EL (cell line): ENCODE measurements around the gene MIPOL1.
"Not testable (repeated sequence)": the region's sequence is repeated elsewhere in the genome, so short reads cannot be mapped to it uniquely, and the experiment has no call there.

ENCODE experiments used
- DNase-seq: peaks from one replicate; pipeline ENCODE4 v3.0.0-alpha.2; 2016

The MIPOL1 gene

DNA sequence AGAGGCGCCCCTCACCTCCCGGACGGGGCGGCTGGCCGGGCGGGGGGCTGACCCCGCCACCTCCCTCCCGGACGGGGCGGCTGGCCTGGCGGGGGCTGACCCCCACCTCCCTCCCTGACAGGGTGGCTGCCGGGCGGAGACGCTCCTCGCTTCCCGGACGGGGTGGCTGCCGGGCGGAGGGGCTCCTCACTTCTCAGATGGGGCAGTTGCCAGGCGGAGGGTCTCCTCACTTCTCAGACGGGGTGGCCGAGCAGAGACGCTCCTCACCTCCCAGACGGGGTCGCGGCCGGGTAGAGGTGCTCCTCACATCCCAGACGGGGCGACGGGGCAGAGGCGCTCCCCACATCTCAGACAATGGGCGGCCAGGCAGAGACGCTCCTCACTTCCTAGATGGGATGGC is 357.9 kb downstream of the MIPOL1 start:
- not testable (repeated sequence) for DNase-seq

DNA sequence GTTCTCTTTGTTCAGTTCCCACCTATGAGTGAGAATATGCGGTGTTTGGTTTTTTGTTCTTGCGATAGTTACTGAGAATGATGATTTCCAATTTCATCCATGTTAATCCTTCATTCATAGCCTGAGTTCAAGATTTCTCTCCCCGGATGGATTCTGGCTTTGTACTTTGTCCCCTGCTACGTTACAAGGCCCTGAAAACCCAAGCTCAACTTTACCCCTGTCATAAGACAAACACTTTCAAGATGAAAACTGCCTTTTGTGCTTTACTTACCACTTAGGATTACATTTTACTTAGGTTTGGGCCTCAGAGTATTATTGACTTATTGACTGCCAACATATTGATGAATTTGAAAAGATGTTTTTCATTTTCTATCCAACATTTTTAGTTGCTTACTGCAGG is 361.0 kb downstream of the MIPOL1 start:
- DNase-seq = no peak

DNA sequence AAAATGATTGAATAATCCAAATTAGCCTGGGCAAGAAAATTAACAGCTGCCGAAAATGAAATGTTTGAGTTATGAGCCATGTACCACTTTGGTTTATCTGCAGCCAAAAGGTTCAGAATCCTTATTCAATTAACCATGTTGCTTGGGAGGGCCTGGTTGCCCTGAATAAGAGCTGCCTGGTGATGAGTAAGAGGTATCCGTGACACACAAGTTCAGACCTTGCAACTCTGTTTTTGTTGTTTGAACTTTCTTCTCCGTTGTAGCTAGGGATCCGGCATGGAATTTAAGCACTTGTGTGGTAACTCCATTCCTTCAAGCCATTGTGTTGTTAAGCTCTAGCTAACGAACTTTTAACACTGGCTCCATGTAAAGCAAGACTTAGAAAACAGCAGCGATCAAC is 361.6 kb downstream of the MIPOL1 start:
- no peak for DNase-seq

- DNase-seq = no peak
These were observed 365.5 kb downstream of the MIPOL1 start for GRCh38 chr14:37563189-37563588.

DNA sequence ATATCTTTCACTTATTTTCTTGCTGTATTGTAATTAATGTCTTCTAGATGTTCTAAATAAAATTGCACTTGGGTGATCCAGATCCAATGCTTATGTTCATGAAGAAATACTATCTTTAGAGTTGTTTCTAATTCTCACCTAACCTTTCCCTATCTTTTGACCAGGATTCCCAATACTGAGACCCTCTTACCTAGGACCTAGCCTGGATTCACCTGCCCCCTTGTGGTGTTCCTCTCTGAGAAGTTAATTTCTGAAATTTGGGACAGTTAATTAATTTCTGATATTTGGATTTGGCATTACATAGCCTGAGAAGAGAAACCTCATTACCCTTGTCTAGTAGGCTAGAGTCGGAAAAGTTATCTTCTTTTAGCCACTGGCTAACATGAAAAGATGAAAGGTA is 367.8 kb downstream of the MIPOL1 start:
- no peak for DNase-seq

DNA sequence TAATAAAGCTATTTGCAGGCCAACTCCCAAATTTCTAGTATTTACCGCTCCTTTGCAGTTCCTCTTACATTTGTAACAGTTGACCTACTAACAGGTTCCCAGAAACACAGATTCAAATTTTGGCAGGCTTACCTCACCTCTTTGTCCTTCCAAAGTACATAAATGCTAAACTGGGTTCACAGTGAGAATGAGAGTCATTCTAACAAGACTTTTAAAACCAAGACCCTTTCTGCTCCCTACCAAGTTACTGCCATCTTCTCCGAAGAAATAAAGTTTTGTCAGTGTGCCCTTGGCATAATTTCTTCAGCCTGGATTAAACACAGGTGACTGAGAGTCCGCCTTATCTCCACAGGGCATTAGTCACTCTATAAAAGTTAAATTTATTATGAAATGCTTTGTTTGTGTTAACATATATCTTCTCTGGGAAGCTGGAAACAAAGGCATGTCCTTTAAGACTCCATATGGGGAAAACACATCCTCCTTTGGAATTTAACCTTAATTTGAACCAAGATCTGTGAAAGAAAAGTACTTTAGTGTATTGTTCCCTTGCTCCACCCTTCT is 369.2 kb downstream of the MIPOL1 start:
- no peak for DNase-seq

DNA sequence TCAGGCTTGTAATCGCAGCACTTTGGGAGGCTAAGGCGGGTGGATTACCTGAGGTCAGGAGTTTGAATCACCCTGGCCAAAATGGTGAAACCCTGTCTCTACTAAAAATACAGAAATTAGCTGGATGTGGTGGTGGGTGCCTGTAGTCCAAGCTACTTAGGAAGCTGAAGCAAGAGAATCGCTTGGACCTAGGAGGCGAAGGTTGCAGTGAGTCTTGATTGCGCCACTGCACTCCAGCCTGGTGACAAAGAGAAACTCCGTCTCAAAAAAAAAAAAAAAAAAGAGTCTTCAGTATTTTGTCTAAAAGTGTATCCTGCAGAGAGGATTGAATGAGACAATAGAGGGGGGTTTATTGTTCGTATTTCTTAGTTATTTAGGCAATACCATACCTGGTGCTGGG is 372.0 kb downstream of the MIPOL1 start:
- no peak for DNase-seq

- DNase-seq = no peak
These were observed 373.7 kb downstream of the MIPOL1 start for GRCh38 chr14:37571391-37571790.

DNA sequence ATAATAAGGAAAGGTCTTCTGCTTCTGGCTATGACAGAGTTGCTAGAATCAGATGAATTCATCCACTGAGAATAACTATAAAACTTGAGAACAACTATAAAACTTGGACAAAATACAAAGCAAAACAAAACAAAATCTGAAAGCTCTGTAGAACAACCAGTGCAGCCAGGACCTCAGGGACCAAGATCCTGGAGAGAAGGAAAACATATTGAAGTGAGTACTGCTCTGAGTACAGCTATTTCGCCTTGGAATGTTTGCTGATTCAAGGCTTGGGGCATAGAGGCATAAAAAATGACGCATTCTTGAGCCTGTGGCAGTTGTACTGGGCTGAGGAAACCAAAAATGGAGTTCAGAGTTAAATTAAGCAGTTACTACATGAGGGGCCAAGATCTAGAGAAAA is 375.6 kb downstream of the MIPOL1 start:
- DNase-seq = peak; percentile 42

- DNase-seq = no peak
These were observed 381.5 kb downstream of the MIPOL1 start for GRCh38 chr14:37579274-37579673.

- DNase-seq = no peak
These were observed 382.4 kb downstream of the MIPOL1 start for GRCh38 chr14:37580146-37580545.

DNA sequence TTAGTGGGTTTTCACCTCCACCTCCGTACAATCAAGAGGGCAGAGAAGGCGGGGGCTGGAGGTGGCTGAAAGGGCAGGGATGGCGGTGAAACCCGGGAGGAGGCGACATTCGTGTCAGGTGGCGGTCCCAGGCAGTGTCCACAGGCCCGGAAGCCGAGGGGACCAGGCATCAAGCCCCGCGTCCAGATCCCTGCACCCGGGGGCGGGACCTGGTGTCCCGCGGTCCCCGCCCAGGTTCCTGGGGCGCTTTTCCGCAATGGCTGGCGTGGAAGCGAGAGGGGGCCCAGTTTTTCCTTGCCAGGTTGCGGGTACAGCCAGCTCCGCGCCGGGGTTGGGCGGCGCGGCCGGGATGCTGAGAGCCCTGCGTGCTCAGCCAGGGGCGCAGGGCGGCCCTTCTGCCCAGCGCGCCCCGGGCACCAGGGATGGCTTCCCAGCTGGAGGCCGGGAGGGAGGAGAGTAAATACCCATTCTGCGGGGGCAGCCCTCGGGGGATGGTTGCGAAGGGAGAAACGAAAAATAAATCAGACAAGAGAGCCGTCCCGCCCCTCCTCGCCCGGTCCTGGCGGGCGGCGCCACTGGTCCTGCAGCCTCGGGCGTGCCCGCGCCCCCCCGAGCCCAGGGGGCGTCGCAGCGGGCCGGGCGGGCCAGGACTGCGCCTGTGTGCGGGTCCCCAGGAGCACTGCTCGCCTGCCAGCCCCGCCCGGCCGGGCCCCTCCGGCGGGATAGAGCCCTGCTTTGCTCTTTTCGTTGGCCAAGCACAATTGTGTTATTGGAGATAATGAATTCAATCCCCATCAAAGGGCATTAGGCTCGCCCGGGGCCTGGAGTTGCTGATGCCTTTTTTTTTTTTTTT is 385.8 kb downstream of the MIPOL1 start:
- DNase-seq = no peak

DNA sequence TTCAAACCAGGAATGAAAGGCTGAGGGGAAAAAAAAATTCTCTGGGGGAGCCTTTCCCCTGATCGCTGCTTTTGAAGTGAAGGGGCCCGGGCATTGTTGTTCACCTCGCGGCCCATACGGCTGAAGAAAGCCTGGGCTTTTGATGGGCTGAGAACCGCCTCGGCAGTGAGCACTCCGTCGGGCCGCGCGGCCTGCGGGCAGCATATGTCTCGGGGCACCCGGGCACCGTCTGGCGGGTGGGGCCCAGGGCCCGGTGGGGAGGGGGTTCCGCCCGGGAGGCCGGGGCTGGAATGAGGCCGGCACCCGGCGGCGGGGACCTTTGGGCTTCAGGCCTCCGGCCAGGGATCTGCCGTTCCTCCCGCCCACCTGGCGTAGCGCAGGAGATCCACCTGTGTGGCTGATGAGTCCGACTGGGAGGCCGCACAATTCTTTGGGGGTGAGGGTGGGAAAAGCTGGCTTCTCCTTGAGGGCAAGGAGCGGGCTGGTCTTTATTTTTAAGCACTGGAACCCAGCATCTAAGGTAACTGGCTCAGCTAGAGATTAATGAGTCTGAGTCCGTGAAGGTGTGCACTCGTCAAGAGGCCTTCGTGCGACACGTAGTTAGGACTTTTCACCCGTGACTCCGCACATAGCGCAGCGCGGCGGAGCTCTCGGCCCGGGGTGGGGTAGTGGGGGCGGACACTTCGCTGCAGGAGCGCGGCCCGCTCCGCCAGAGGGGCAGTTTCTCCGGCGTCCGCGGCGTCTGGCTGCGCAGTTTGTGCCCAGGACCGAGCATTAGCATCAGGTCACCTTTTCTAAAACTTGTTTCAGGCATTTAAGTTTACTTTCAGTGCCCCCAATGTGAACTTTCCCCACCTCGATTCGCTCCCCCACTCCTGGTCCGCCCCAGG is 386.7 kb downstream of the MIPOL1 start:
- no peak for DNase-seq

DNA sequence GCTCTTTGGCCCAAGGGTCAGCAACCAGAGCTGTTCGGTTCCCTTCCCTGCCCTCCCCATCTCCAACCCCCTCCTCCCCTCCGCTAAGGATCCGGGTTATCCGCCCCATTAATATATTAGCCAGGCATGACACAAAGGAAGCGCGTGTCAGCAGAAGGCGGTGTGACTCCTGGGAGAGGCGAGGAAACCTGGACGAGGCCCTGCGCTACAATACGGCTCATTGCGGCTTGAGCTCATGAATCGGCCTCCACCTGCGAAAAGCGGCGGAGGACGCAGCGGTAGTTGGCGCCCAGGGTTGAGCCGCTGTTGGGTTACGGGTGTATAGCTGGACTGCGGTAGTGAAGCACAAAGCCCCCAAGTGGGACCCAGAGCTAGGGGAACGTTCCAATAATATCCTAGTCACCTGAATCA is 387.4 kb downstream of the MIPOL1 start:
- no peak for DNase-seq

GRCh38 chr14:37585971-37586796 is 388.4 kb downstream of the MIPOL1 start:
- DNase-seq = no peak

- DNase-seq = no peak
These were observed 389.0 kb downstream of the MIPOL1 start for GRCh38 chr14:37586797-37587130.

DNA sequence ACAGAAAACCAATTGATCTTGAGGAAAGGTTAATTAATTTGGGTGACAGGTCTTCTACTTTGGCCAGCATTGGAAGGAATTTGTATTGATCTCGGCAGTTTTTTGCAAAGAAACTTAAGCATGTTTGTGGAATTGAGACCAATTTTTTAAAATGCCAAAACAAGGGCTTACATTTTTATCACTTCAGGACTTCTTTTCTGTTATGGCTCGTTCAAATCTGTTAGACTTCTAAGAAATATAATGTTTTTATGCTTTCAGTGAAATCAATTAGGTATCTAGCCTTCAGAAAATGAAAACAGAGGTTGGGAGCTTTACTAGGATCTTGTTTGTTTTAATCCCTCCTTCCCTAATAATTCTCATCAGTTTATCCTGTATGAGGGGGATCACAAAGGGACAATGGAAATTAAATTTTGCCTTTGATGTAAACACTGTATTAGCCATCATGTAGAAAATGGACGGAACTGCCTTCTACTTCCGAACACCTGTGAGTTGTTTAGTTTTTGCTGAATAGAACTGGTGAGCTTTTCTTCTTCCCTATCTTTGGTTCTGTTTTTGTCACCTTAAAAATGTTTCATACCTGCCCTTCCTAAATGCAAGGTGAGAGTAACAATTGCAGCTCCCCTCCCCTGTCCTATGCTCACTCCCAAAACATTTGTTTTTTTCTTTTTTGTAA is 389.5 kb downstream of the MIPOL1 start:
- no peak for DNase-seq

DNA sequence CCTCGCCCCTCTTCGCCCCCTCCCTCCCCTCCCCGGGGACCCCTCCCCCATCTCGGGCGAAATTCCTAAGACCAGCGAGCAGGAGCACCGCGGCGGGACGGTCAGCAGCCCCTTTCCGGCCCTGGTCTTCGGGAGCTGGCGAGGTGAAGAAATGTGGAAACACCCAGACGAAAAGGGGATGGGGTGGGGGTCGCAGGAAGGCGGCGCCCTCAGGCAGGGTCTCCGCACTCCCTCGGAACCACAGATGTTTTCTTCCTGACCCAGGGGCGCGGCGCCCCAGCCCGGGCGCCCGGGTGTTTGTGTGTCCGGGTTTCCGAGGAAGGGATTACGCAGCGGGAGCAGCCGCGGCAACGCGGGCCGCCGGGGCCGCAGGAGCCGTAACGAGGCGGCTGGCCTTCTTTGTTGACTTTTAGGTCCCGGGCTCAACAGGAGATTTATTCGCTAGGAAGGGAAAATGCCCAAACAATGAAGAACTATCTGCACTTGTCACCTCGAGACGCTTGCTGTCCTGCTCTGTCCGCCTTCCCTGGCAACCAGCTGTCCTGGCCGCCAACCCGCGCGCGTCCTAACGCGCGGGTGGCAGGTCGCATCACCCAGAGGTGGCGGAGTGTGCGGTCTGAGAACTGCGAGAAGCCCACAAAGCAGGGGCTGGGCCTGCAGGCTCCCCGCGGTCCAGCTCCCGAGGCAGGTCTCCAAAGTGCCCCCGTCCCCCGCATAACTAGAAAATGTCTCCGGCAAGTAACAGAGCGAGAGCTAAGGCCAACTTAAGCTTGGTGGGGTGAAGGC is 390.3 kb downstream of the MIPOL1 start:
- no peak for DNase-seq

DNA sequence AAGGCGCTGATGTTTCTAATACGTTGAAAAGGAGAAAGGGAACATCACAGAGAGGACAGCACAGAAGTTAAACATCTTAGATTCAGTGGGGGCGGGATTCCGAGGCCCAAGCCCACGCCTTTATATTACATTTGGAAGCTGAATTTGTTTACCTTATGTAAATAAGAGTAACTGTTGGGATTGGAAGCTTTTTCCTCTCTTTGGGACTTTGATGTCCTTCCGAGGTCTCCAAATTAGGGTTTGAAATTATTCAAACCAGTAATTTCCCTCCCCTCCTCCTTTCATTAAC is 390.9 kb downstream of the MIPOL1 start:
- no peak for DNase-seq

GRCh38 chr14:37588956-37589714 is 391.4 kb downstream of the MIPOL1 start:
- no peak for DNase-seq
